Adrenal gland (tissue), 12 donors: Measurements from ENCODE around the gene PLEKHM2. TPM values are rescaled to one million over a fixed set of nuclear protein-coding genes. Genes with fewer than 3 reads are reported as not detected.

ENCODE experiments used
- DNase-seq, 7 donors: peaks; one replicate each; pipeline ENCODE4 v3.0.0-alpha.2; 2019 to 2020
- H3K27ac ChIP-seq, 5 donors: fragments of 200-600 bp; sonication (generic) in 4 of 5; 1 replicate in 3 of 5; 2 replicates in 2 of 5; pipeline versions ENCODE4 v1.5.1 to v1.8.0; 2016 to 2020; ENCODE audit warnings: mild to moderate bottlenecking in 1 of 5
- H3K27me3 ChIP-seq: fragments of 200-600 bp; 2 replicates; pipeline ENCODE4 v1.8.0; 2021
- H3K36me3 ChIP-seq, 2 donors: fragments of 200-600 bp; replicated peaks in 1 of 2; 1 replicate in 1 of 2; 2 replicates in 1 of 2; pipeline versions ENCODE4 v1.5.1 to v1.8.0; 2018 to 2022
- H3K4me1 ChIP-seq, 2 donors: fragments of 200-600 bp; replicated peaks in 1 of 2; 1 replicate in 1 of 2; 2 replicates in 1 of 2; pipeline versions ENCODE4 v1.5.1 to v1.8.0; 2018 to 2021
- H3K4me3 ChIP-seq, 4 donors: fragments of 200-600 bp; sonication (generic) in 3 of 4; one replicate each; pipeline ENCODE4 v1.5.1; 2016 to 2018
- H3K9me3 ChIP-seq, 3 donors: fragments of 200-600 bp; sonication (generic) in 1 of 3; replicated peaks in 1 of 3; 1 replicate in 2 of 3; 2 replicates in 1 of 3; pipeline versions ENCODE4 v1.5.1 to v1.8.0; 2016 to 2021
- CTCF ChIP-seq, 6 experiments: fragments of 450-650 bp in 4 of 6; fragments of 200-600 bp in 2 of 6; sonication (generic) in 1 of 6; IDR thresholded peaks; 1 replicate in 5 of 6; 2 replicates in 1 of 6; pipeline versions ENCODE4 v1.5.1 to v1.8.0; 2016 to 2021; ENCODE audit warnings: antibody characterized with exemption in 6 of 6, mild to moderate bottlenecking in 2 of 6, moderate library complexity in 1 of 6
- POLR2A ChIP-seq, 2 donors: fragments of 450-650 bp; IDR thresholded peaks; one replicate each; pipeline ENCODE4 v1.6.1; 2017; ENCODE audit warnings: antibody characterized with exemption in 2 of 2, mild to moderate bottlenecking in 2 of 2, moderate library complexity in 1 of 2
- WGBS, 4 donors: extraction: QIAGEN DNeasy Blood & Tissue Kit in 2 of 4; methylation state at CpG; one replicate each; pipeline versions ENCODE4 v1.1.5 to v1.1.7; 2013 to 2017; 5-methylcytosine and 5-hydroxymethylcytosine counted together
- intact Hi-C, 2 donors: fragments of 100-400 bp; cut with DNase I; formaldehyde crosslinking; loops; one replicate each; pipeline versions ENCODE4 v1.14.1 to v1.15.0; 2022 to 2023
- polyA plus RNA-seq, 3 donors: library from polyadenylated mRNA; stranded (reverse); fragments of 200-250 nt in 2 of 3; fragments of 350-450 nt in 1 of 3; fragmentation: Illumina TruSeq in 1 of 3; extraction: RNeasy Lipid Tissue Mini Kit (QIAGEN cat#74804) in 1 of 3; gene quantifications; one replicate each; pipeline ENCODE4 v1.2.3, GENCODE V29; 2013 to 2014
- total RNA-seq, 9 donors: library from RNA; depleted of rRNA in 4 of 9; stranded (reverse); fragments of >200 nt in 4 of 9; fragments of 120-200 nt in 1 of 9; fragmentation: NEBNext Ultra II Directional in 1 of 9; extraction: Animal tissue kit (Norgen Biotek cat#: 25700) in 1 of 9; gene quantifications; one replicate each; pipeline versions ENCODE4 v1.1.0 to v1.2.4, GENCODE V29; 2013 to 2023
- donor health status: healthy with polysubstance abuse.
- donor health status: Bipolar disorder and iron deficiency.
- donor health status: DM: yes; HTN: yes; CAD: no.
- donor health status: DM: no; HTN: no; CAD: no.
- donor health status: DM: no; HTN: no; CAD: no.
- donor health status: DM: yes; HTN: yes; CAD: no.

PLEKHM2 gene
- total and polyA plus RNA-seq, 12 donors, result 25.8 to 103 (median 70.1) TPM

GRCh38 chr1:15730936-15731335, 46.8 kb downstream of the PLEKHM2 start:
- intact Hi-C loops, result no loop called here
- TF ChIP-seq CTCF (IDR thresholded peaks at IDR 0.05), result no peak
- H3K9me3 ChIP-seq, result no peaks in the 10 kb centered on the region
- DNase-seq, result no peak
- peaks cover 7 to 36% of the 10 kb centered on the region in 2 donors for H3K4me1 ChIP-seq
- peaks cover 0 to 90% of the 10 kb centered on the region in 2 donors for H3K36me3 ChIP-seq
- H3K27ac ChIP-seq, result no peak overlapping the region
- 86 to 91% (median 89%) methylated on average over 10 to 16 of the region's 16 CpGs for WGBS, 4 donors
- H3K27me3 ChIP-seq, result no peaks in the 10 kb centered on the region
- H3K4me3 ChIP-seq, result no peak overlapping the region

- Histone ChIP-seq H3K27me3 (no peaks in the 10 kb centered on the region), H3K27ac (no peak overlapping the region), H3K4me3 (no peak overlapping the region), H3K36me3 (peaks cover 0 to 79% of the 10 kb centered on the region in 2 donors), H3K9me3 (no peaks in the 10 kb centered on the region), H3K4me1 (peaks cover 18 to 38% of the 10 kb centered on the region in 2 donors)
- TF ChIP-seq CTCF (IDR thresholded peaks at IDR 0.05), result no peak
- no peak for TF ChIP-seq POLR2A (IDR thresholded peaks at IDR 0.05)
- intact Hi-C loops, result no loop called here
- whole genome bisulfite sequencing, 4 donors, result 94 to 96% (median 95%) methylated on average over 20 to 39 of the region's 39 CpGs
- DNase-seq, result no peak
Measured at GRCh38 chr1:15731735-15732685, 47.9 kb downstream of the PLEKHM2 start.

- Histone ChIP-seq H3K27ac (no peak overlapping the region), H3K9me3 (no peaks in the 10 kb centered on the region), H3K4me1 (peaks cover 18 to 41% of the 10 kb centered on the region in 2 donors), H3K27me3 (no peaks in the 10 kb centered on the region), H3K36me3 (peaks cover 0 to 73% of the 10 kb centered on the region in 2 donors), H3K4me3 (no peak overlapping the region)
- DNase-seq, result no peak
- intact Hi-C loops, result no loop called here
- 81 to 88% (median 85%) methylated on average over 4 to 7 of the region's 7 CpGs; no CpG with 5 or more reads in 1 of the 4 donors for WGBS, 4 donors
- TF ChIP-seq POLR2A (IDR thresholded peaks at IDR 0.05) (no peak), CTCF (IDR thresholded peaks at IDR 0.05) (no peak)
Measured at GRCh38 chr1:15732686-15733081, 48.6 kb downstream of the PLEKHM2 start.

GRCh38 chr1:15733218-15733725, 49.2 kb downstream of the PLEKHM2 start:
- no peak for DNase-seq
- Histone ChIP-seq H3K4me3 (no peak overlapping the region), H3K27ac (no peak overlapping the region), H3K4me1 (peaks cover 18 to 39% of the 10 kb centered on the region in 2 donors), H3K36me3 (peaks cover 0 to 67% of the 10 kb centered on the region in 2 donors), H3K9me3 (no peaks in the 10 kb centered on the region), H3K27me3 (no peaks in the 10 kb centered on the region)
- TF ChIP-seq CTCF (IDR thresholded peaks at IDR 0.05) (no peak), POLR2A (IDR thresholded peaks at IDR 0.05) (no peak)
- 91 to 96% (median 93%) methylated on average over 6 to 11 of the region's 11 CpGs for WGBS, 4 donors
- intact Hi-C loops, result no loop called here
